K562 (cell line): ENCODE measurements around the gene ATXN2L. TPM values are rescaled to one million over a fixed set of nuclear protein-coding genes. Genes with fewer than 3 reads are reported as not detected.

Experiments used
- CBX5 ChIP-seq: IDR thresholded peaks from 2 replicates; pipeline ENCODE4 v1.6.1; 2014; ENCODE audit warnings: low read depth, borderline replicate concordance
- DMBX1 ChIP-seq: fragments of 250-450 bp; sonication (Bioruptor Pico); IDR thresholded peaks from 2 replicates; pipeline ENCODE4 v1.8.0; 2022; ENCODE audit warnings: inconsistent platforms, mild to moderate bottlenecking, moderate library complexity, borderline replicate concordance
- HNRNPH1 ChIP-seq: fragments of 200-400 bp; formaldehyde crosslinking; optimal IDR thresholded peaks from 2 replicates; pipeline ENCODE3; 2017; ENCODE audit warnings: low read depth, mild to moderate bottlenecking, low read length, moderate library complexity
- NCOA1 ChIP-seq: fragments of 450-650 bp; IDR thresholded peaks from 2 replicates; pipeline ENCODE4 v1.6.1; 2016; ENCODE audit warnings: low read depth
- POLR2B ChIP-seq: fragments of 450-650 bp; IDR thresholded peaks from 2 replicates; pipeline ENCODE4 v1.6.1; 2018; ENCODE audit warnings: low read depth; ENCODE audit not compliant: partially characterized antibody
- PYGO2 ChIP-seq: fragments of 450-650 bp; IDR thresholded peaks from 2 replicates; pipeline ENCODE4 v1.6.1; 2016; ENCODE audit warnings: mild to moderate bottlenecking, missing genetic modification characterization, moderate library complexity, missing compliant biosample characterization
- RBM15 ChIP-seq: fragments of 200-400 bp; formaldehyde crosslinking; IDR thresholded peaks from 2 replicates; pipeline ENCODE4 v1.6.1; 2018; ENCODE audit warnings: mild to moderate bottlenecking, low read length, moderate library complexity; ENCODE audit not compliant: insufficient read depth
- SAFB2 ChIP-seq: fragments of 200-400 bp; formaldehyde crosslinking; IDR thresholded peaks from 2 replicates; pipeline ENCODE4 v1.6.1; 2018; ENCODE audit warnings: borderline replicate concordance, low read length, low read depth, moderate library complexity; ENCODE audit not compliant: severe bottlenecking
- SMARCB1 ChIP-seq: IDR thresholded peaks from 2 replicates; pipeline ENCODE4 v1.6.1; 2011; ENCODE audit warnings: improper control_type of control experiment, low read depth; ENCODE audit not compliant: insufficient read length
- SUPT5H ChIP-seq: fragments of 450-650 bp; IDR thresholded peaks from 2 replicates; pipeline ENCODE4 v1.6.1; 2016
- ZNF311 ChIP-seq: fragments of 250-450 bp; sonication (Bioruptor Pico); IDR thresholded peaks from 2 replicates; pipeline ENCODE4 v1.4.0; 2020; ENCODE audit warnings: mild to moderate bottlenecking, moderate library complexity
- polyA plus RNA-seq, 8 experiments: library from polyadenylated mRNA; depleted of rRNA in 4 of 8; stranded (reverse) in 5 of 8; unstranded in 3 of 8; fragments of >200 nt; fragmentation: Nextera tagmentation in 2 of 8; fragmentation: Illumina TruSeq in 1 of 8; extraction: Ambion mirVana in 2 of 8; extraction: Trizol in 1 of 8; gene quantifications; 2 replicates each; pipeline versions ENCODE4 v1.2.1 to v1.2.3, GENCODE V29; 2011 to 2014; ENCODE audit warnings: inconsistent platforms in 1 of 8, missing spikeins in 1 of 8
- total RNA-seq, 7 experiments: library from RNA; depleted of rRNA in 6 of 7; stranded (reverse); fragments of >200 nt in 6 of 7; fragmentation: Illumina TruSeq in 2 of 7; extraction: Trizol in 2 of 7; gene quantifications; 2 replicates each; pipeline versions ENCODE4 v1.2.1 to v1.2.3, GENCODE V29; 2011 to 2021; ENCODE audit warnings: low replicate concordance in 1 of 7
- TF ChIP-seq, protein P1 (sequence below): fragments of 250-450 bp; sonication (Bioruptor Pico); IDR thresholded peaks from 2 replicates; pipeline ENCODE4 v1.8.0; 2022; ENCODE audit warnings: inconsistent platforms, mild to moderate bottlenecking, moderate library complexity, borderline replicate concordance
- TF ChIP-seq, protein P2 (sequence below): fragments of 450-650 bp; IDR thresholded peaks from 2 replicates; pipeline ENCODE4 v1.7.0; 2016; ENCODE audit warnings: borderline replicate concordance
- TF ChIP-seq, protein P3 (sequence below): fragments of 450-650 bp; formaldehyde crosslinking; IDR thresholded peaks from 2 replicates; pipeline ENCODE4 v1.4.0; 2022; ENCODE audit warnings: missing genetic modification characterization
- TF ChIP-seq, protein P4 (sequence below): fragments of 200-800 bp; sonication (Bioruptor generic); IDR thresholded peaks from 2 replicates; pipeline ENCODE4 v1.6.1; 2016; ENCODE audit warnings: missing genetic modification characterization, missing compliant biosample characterization

The ATXN2L gene
- total and polyA plus RNA-seq, 9 of the 15 experiments (the other 6 are each of a cell fraction or from before 2014, with no cell fraction given) = 3.8 to 280 (median 37.2) TPM

DNA sequence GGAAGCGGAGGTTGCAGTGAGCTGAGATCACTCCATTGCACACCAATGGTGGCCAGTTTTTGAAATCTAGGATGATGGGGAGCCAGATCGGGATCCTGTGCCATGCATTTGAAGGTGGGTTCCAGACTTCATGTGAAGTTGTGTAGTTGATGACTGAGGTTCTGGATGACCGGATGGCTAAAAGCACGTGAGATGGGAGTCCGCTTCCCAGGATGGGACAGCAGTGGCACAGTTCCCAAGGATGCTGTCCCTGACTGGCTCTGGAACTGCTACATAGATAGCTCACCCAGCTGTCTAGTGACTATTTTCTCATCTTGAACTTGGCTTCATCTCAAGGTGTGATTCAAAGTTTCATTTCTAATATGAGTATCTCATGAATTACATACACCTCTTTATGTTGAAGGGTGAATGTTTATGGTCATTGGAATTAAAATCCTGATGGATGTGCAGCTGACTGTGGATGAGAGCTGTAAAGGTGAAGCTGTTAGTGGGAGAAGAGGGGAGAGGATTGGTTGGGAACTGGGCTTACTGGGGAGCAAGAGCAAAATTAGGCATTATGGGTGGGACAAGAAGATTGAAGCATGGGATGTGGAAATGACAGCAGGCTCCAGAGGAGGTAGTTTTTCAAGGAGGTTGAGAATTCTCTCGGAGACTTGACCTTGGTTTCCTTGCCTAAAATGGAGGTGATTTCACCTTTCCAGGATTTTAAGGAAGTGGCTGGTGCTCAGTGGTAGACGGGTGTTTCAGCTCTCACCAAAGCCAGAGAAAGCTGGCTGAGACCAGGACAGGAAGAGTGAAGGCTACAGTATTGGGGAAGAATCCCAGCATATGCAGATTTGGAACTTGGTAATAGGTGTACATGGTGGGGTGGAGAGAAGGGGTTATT is 15.1 kb downstream of the ATXN2L start (continued):
- TF ChIP-seq, protein P1, sequence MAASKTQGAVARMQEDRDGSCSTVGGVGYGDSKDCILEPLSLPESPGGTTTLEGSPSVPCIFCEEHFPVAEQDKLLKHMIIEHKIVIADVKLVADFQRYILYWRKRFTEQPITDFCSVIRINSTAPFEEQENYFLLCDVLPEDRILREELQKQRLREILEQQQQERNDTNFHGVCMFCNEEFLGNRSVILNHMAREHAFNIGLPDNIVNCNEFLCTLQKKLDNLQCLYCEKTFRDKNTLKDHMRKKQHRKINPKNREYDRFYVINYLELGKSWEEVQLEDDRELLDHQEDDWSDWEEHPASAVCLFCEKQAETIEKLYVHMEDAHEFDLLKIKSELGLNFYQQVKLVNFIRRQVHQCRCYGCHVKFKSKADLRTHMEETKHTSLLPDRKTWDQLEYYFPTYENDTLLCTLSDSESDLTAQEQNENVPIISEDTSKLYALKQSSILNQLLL (CRISPR knock-in tag) = no peak
- TF ChIP-seq RBM15 (no peak), SAFB2 (no peak), PYGO2 (no peak), SMARCB1 (no peak), DMBX1 (CRISPR knock-in tag) (no peak), SUPT5H (peak; percentile 76), POLR2B (peak; percentile 74), ZNF311 (CRISPR knock-in tag) (no peak), CBX5 (no peak), NCOA1 (no peak), HNRNPH1 (no peak)
- TF ChIP-seq, protein P2, sequence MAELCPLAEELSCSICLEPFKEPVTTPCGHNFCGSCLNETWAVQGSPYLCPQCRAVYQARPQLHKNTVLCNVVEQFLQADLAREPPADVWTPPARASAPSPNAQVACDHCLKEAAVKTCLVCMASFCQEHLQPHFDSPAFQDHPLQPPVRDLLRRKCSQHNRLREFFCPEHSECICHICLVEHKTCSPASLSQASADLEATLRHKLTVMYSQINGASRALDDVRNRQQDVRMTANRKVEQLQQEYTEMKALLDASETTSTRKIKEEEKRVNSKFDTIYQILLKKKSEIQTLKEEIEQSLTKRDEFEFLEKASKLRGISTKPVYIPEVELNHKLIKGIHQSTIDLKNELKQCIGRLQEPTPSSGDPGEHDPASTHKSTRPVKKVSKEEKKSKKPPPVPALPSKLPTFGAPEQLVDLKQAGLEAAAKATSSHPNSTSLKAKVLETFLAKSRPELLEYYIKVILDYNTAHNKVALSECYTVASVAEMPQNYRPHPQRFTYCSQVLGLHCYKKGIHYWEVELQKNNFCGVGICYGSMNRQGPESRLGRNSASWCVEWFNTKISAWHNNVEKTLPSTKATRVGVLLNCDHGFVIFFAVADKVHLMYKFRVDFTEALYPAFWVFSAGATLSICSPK = no peak
- TF ChIP-seq, protein P3, sequence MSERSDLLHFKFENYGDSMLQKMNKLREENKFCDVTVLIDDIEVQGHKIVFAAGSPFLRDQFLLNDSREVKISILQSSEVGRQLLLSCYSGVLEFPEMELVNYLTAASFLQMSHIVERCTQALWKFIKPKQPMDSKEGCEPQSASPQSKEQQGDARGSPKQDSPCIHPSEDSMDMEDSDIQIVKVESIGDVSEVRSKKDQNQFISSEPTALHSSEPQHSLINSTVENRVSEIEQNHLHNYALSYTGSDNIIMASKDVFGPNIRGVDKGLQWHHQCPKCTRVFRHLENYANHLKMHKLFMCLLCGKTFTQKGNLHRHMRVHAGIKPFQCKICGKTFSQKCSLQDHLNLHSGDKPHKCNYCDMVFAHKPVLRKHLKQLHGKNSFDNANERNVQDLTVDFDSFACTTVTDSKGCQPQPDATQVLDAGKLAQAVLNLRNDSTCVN (CRISPR knock-in tag) = no peak
- TF ChIP-seq, protein P4, sequence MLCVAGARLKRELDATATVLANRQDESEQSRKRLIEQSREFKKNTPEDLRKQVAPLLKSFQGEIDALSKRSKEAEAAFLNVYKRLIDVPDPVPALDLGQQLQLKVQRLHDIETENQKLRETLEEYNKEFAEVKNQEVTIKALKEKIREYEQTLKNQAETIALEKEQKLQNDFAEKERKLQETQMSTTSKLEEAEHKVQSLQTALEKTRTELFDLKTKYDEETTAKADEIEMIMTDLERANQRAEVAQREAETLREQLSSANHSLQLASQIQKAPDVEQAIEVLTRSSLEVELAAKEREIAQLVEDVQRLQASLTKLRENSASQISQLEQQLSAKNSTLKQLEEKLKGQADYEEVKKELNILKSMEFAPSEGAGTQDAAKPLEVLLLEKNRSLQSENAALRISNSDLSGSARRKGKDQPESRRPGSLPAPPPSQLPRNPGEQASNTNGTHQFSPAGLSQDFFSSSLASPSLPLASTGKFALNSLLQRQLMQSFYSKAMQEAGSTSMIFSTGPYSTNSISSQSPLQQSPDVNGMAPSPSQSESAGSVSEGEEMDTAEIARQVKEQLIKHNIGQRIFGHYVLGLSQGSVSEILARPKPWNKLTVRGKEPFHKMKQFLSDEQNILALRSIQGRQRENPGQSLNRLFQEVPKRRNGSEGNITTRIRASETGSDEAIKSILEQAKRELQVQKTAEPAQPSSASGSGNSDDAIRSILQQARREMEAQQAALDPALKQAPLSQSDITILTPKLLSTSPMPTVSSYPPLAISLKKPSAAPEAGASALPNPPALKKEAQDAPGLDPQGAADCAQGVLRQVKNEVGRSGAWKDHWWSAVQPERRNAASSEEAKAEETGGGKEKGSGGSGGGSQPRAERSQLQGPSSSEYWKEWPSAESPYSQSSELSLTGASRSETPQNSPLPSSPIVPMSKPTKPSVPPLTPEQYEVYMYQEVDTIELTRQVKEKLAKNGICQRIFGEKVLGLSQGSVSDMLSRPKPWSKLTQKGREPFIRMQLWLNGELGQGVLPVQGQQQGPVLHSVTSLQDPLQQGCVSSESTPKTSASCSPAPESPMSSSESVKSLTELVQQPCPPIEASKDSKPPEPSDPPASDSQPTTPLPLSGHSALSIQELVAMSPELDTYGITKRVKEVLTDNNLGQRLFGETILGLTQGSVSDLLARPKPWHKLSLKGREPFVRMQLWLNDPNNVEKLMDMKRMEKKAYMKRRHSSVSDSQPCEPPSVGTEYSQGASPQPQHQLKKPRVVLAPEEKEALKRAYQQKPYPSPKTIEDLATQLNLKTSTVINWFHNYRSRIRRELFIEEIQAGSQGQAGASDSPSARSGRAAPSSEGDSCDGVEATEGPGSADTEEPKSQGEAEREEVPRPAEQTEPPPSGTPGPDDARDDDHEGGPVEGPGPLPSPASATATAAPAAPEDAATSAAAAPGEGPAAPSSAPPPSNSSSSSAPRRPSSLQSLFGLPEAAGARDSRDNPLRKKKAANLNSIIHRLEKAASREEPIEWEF (CRISPR knock-in tag) = no peak
